PC-3 (cell line): ENCODE results near the gene RUFY2. TPM values are rescaled to one million over a fixed set of nuclear protein-coding genes. Genes with fewer than 3 reads are reported as not detected.

ENCODE experiments used
- ATAC-seq: fragments of 200-7000 bp; cut with Tn5 transposase; 2 replicates; pipeline ENCODE4 v1.9.1; 2020; ENCODE audit warnings: mild to moderate bottlenecking, moderate library complexity
- BruUV-seq: library from RNA; stranded (reverse); fragments of 400-500 nt; replicated peaks from 2 replicates; lab custom pipeline; 2021; lab: Mats Ljungman, UMichigan
- CTCF ChIA-PET: fragments of 300-600 bp; sonication (Branson Sonifier 250); formaldehyde crosslinking; loops from one replicate; lab custom pipeline; 2022; ENCODE audit warnings: antibody characterized with exemption; lab: Charles Lee
- POLR2A ChIA-PET: fragments of 300-600 bp; sonication (Branson Sonifier 250); formaldehyde crosslinking; loops from one replicate; lab custom pipeline; 2022; ENCODE audit warnings: antibody characterized with exemption; ENCODE audit not compliant: unreplicated experiment; lab: Charles Lee
- DNase-seq: peaks from one replicate; pipeline ENCODE4 v3.0.0-alpha.2; 2015
- H2AFZ ChIP-seq: fragments of 300-600 bp; sonication (generic); 2 replicates; pipeline ENCODE4 v1.6.0; 2016; ENCODE audit warnings: antibody characterized with exemption, low read length
- H3F3A ChIP-seq: fragments of 300-600 bp; sonication (generic); one replicate; pipeline ENCODE4 v1.6.0; 2017; ENCODE audit warnings: antibody characterized with exemption, low read length, control low read depth, mild to moderate bottlenecking; ENCODE audit not compliant: unreplicated experiment
- H3K27ac ChIP-seq: fragments of 300-600 bp; sonication (generic); 2 replicates; pipeline ENCODE4 v1.5.1; 2016; ENCODE audit warnings: mild to moderate bottlenecking, low read length
- H3K27me3 ChIP-seq: fragments of 300-600 bp; sonication (generic); 2 replicates; pipeline ENCODE4 v1.6.1; 2016; ENCODE audit warnings: low read length, mixed read lengths
- H3K36me3 ChIP-seq: fragments of 300-600 bp; sonication (generic); 2 replicates; pipeline ENCODE4 v1.6.1; 2016; ENCODE audit warnings: low read depth, mixed run types, low read length, mixed read lengths
- H3K4me1 ChIP-seq: fragments of 300-600 bp; sonication (generic); 2 replicates; pipeline ENCODE4 v1.5.1; 2016; ENCODE audit warnings: low read length; ENCODE audit not compliant: insufficient read depth
- H3K4me2 ChIP-seq: fragments of 300-600 bp; sonication (generic); 2 replicates; pipeline ENCODE4 v1.6.0; 2016; ENCODE audit warnings: low read length
- H3K4me3 ChIP-seq: fragments of 300-600 bp; sonication (generic); 2 replicates; pipeline ENCODE4 v1.5.1; 2016; ENCODE audit warnings: mild to moderate bottlenecking, low read length, mixed read lengths
- H3K79me2 ChIP-seq: fragments of 300-600 bp; sonication (generic); 2 replicates; pipeline ENCODE4 v1.6.1; 2017; ENCODE audit warnings: low read length, mixed read lengths
- H3K9ac ChIP-seq: fragments of 300-600 bp; sonication (generic); 2 replicates; pipeline ENCODE4 v1.6.0; 2016; ENCODE audit warnings: mild to moderate bottlenecking, low read length
- H3K9me2 ChIP-seq: fragments of 300-600 bp; sonication (generic); replicated peaks from 2 replicates; pipeline ENCODE4 v1.6.1; 2016; ENCODE audit warnings: mixed run types, low read length, mixed read lengths
- H3K9me3 ChIP-seq: fragments of 300-600 bp; sonication (generic); 2 replicates; pipeline ENCODE4 v1.6.1; 2016; ENCODE audit warnings: low read length, mixed read lengths
- H4K20me1 ChIP-seq: fragments of 300-600 bp; sonication (generic); 2 replicates; pipeline ENCODE4 v1.6.1; 2016; ENCODE audit warnings: low read length, mixed read lengths
- CTCF ChIP-seq: fragments of 300-600 bp; sonication (generic); conservative IDR thresholded peaks from 2 replicates; pipeline ENCODE4 v1.5.1; 2017; ENCODE audit warnings: antibody characterized with exemption, low read depth, mild to moderate bottlenecking, low read length
- EZH2 ChIP-seq: fragments of 300-600 bp; sonication (generic); IDR thresholded peaks from one replicate; pipeline ENCODE4 v1.6.1; 2017; ENCODE audit warnings: antibody characterized with exemption, mild to moderate bottlenecking, low read length; ENCODE audit not compliant: unreplicated experiment
- EZH2phosphoT487 ChIP-seq: fragments of 300-600 bp; sonication (generic); IDR thresholded peaks from 2 replicates; pipeline ENCODE4 v1.6.1; 2018; ENCODE audit warnings: mild to moderate bottlenecking, antibody characterized with exemption, low read length, borderline replicate concordance
- intact Hi-C: fragments of 100-400 bp; cut with micrococcal nuclease; formaldehyde crosslinking; loops from 2 replicates; pipeline ENCODE4 v1.9.0; 2023
- total RNA-seq: library from RNA; depleted of rRNA; stranded (reverse); fragments of >200 nt; gene quantifications from 2 replicates; pipeline ENCODE4 v1.2.3, GENCODE V29; 2014

RUFY2 gene
- total RNA-seq, 1 experiment from 2014 or later = 18.3 TPM

GRCh38 chr10:68359189-68359588 is 47.9 kb downstream of the RUFY2 start:
- H3F3A ChIP-seq = no peaks in the 10 kb centered on the region
- DNase-seq = no peak
- H3K9me2 ChIP-seq = no peaks in the 10 kb centered on the region
- H3K79me2 ChIP-seq = no peaks in the 10 kb centered on the region
- H3K27me3 ChIP-seq = no peaks in the 10 kb centered on the region
- no peaks in the 10 kb centered on the region for H4K20me1 ChIP-seq
- BruUV-seq = no TSS peak
- no peak overlapping the region for H3K4me3 ChIP-seq
- intact Hi-C loops = no loop called here
- ChIA-PET CTCF (no interaction called here), POLR2A (no interaction called here)
- no peaks in the 10 kb centered on the region for H3K9me3 ChIP-seq
- TF ChIP-seq CTCF = no peak
- TF ChIP-seq EZH2 = no peak
- TF ChIP-seq EZH2phosphoT487 = no peak
- H3K9ac ChIP-seq = no peak overlapping the region
- no peak overlapping the region for H3K4me2 ChIP-seq
- peaks cover 11% of the 10 kb centered on the region; the same call in 1 of the 2 replicates for H3K36me3 ChIP-seq
- H2AFZ ChIP-seq = no peak overlapping the region
- no peaks in the 10 kb centered on the region for H3K4me1 ChIP-seq
- H3K27ac ChIP-seq = no peak overlapping the region
- no peak for ATAC-seq

- no peaks in the 10 kb centered on the region for H3K9me2 ChIP-seq
- DNase-seq = no peak
- peaks cover 16% of the 10 kb centered on the region for H3K36me3 ChIP-seq
- no peaks in the 10 kb centered on the region for H4K20me1 ChIP-seq
- H3K27me3 ChIP-seq = no peaks in the 10 kb centered on the region
- no TSS peak for BruUV-seq
- H3K4me2 ChIP-seq = no peak overlapping the region
- H3K4me1 ChIP-seq = no peaks in the 10 kb centered on the region
- H2AFZ ChIP-seq = no peak overlapping the region
- H3K79me2 ChIP-seq = no peaks in the 10 kb centered on the region
- TF ChIP-seq EZH2 = no peak
- TF ChIP-seq CTCF = no peak
- no peak for TF ChIP-seq EZH2phosphoT487
- no peaks in the 10 kb centered on the region for H3F3A ChIP-seq
- H3K9ac ChIP-seq = no peak overlapping the region
- intact Hi-C loops = no loop called here
- H3K4me3 ChIP-seq = no peak overlapping the region
- CTCF ChIA-PET = no interaction called here
- H3K27ac ChIP-seq = no peak overlapping the region
- POLR2A ChIA-PET = interaction anchor here (1.1 kb wide), 1 partner anchor 18 kb away, joined by 6 read pairs; no protein-coding TSS in a partner anchor
- no peak for ATAC-seq
- no peaks in the 10 kb centered on the region for H3K9me3 ChIP-seq
Observed at GRCh38 chr10:68353537-68353936, 53.5 kb downstream of the RUFY2 start.

GRCh38 chr10:68348265-68348741 is 58.8 kb downstream of the RUFY2 start:
- peaks cover 2% of the 10 kb centered on the region; the same call in 1 of the 2 replicates for H4K20me1 ChIP-seq
- no peak overlapping the region for H3K9ac ChIP-seq
- ChIA-PET POLR2A (interaction anchor here (0.5 kb wide), 1 partner anchor 443 kb away, joined by 3 read pairs; no protein-coding TSS in a partner anchor), CTCF (interaction anchor here (0.7 to 2.1 kb wide), 7 partner anchors 9 to 498 kb away, joined by 3 to 26 read pairs (median 5); no protein-coding TSS in a partner anchor)
- H3K9me2 ChIP-seq = no peaks in the 10 kb centered on the region
- H3K27ac ChIP-seq = no peak overlapping the region
- intact Hi-C loops = no loop called here
- H3K9me3 ChIP-seq = no peaks in the 10 kb centered on the region
- H3K36me3 ChIP-seq = peaks cover 33% of the 10 kb centered on the region
- H3K27me3 ChIP-seq = no peaks in the 10 kb centered on the region
- no peak overlapping the region for H3K4me3 ChIP-seq
- ATAC-seq (peak; percentile 73), DNase-seq (peak; percentile 83)
- TF ChIP-seq EZH2 (no peak), CTCF (peak; percentile 95), EZH2phosphoT487 (no peak)
- H3K79me2 ChIP-seq = peaks cover under 1% of the 10 kb centered on the region; the same call in 1 of the 2 replicates
- BruUV-seq = no TSS peak
- no peaks in the 10 kb centered on the region for H3K4me1 ChIP-seq
- peaks cover 37% of the 10 kb centered on the region for H3F3A ChIP-seq
- no peak overlapping the region for H3K4me2 ChIP-seq
- no peak overlapping the region for H2AFZ ChIP-seq
